GM10248 (cell line): Measurements from ENCODE around the gene SLC26A9.

ENCODE experiments used
- CTCF ChIA-PET: fragments of 300-600 bp; sonication (Branson Sonifier 250); formaldehyde crosslinking; extraction: SDS; loops from one replicate; lab custom pipeline; 2021; ENCODE audit warnings: antibody characterized with exemption; lab: Yijun Ruan, JAX
- POLR2A ChIA-PET: fragments of 350-650 bp; sonication (Branson Sonifier 250); formaldehyde crosslinking; extraction: SDS; loops from one replicate; lab custom pipeline; 2020; ENCODE audit warnings: antibody characterized with exemption; lab: Yijun Ruan, JAX
- DNase-seq: peaks from one replicate; pipeline ENCODE4 v3.0.0; 2012; ENCODE audit errors: extremely low spot score
- TF ChIP-seq, protein P1 (sequence below): IDR thresholded peaks from 2 replicates; pipeline ENCODE4 v1.5.1; 2012; ENCODE audit warnings: mild to moderate bottlenecking, low read depth; ENCODE audit errors: extremely low read depth, missing control alignments, control extremely low read depth

SLC26A9 gene

DNA sequence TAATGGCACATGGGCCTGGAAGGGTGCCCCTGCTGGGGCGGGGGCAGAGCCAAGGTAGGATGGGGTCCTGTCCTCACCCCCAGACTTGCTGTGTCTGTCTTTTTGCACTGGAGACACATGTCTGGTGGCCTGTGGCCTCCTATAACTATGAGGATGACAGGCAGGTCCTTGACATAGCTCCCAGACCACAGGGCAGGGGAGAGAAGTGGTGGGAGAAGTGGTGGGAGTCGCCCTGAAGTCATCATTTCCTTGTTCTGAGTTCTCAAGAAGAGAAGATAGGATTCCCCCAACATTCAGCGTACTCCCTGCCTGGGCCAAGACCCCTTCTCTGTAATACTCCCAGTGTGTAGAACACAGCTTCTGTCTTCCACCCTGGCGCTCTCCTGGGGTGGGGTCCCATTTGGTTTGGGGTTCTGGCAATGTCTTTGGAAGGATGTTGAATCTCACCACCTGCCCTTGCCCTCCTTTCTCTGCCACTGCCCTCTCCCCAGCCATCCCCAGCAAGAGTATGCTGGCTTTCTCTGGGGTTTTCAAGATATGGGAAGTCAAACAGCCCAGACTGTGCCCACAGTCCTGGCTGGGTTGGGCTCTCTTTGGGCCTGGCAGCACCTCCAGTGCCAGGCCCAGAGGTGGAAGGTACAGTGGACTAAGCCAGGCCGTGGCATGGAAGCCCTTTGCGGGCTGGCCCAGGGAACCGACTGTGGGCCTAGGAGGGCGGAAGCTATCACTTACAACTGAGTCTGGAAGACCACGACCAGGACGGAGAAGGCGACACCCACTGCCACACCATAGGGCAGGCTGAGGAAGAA, 19.4 kb downstream of the SLC26A9 start:
- ChIA-PET CTCF (interaction anchor here (1.0 to 1.9 kb wide), 3 partner anchors 53 to 183 kb away, joined by 5 to 8 read pairs (median 7); no protein-coding TSS in a partner anchor), POLR2A (no interaction called here)
- TF ChIP-seq, protein P1, sequence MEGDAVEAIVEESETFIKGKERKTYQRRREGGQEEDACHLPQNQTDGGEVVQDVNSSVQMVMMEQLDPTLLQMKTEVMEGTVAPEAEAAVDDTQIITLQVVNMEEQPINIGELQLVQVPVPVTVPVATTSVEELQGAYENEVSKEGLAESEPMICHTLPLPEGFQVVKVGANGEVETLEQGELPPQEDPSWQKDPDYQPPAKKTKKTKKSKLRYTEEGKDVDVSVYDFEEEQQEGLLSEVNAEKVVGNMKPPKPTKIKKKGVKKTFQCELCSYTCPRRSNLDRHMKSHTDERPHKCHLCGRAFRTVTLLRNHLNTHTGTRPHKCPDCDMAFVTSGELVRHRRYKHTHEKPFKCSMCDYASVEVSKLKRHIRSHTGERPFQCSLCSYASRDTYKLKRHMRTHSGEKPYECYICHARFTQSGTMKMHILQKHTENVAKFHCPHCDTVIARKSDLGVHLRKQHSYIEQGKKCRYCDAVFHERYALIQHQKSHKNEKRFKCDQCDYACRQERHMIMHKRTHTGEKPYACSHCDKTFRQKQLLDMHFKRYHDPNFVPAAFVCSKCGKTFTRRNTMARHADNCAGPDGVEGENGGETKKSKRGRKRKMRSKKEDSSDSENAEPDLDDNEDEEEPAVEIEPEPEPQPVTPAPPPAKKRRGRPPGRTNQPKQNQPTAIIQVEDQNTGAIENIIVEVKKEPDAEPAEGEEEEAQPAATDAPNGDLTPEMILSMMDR, result no peak
- DNase-seq, result no peak

DNA sequence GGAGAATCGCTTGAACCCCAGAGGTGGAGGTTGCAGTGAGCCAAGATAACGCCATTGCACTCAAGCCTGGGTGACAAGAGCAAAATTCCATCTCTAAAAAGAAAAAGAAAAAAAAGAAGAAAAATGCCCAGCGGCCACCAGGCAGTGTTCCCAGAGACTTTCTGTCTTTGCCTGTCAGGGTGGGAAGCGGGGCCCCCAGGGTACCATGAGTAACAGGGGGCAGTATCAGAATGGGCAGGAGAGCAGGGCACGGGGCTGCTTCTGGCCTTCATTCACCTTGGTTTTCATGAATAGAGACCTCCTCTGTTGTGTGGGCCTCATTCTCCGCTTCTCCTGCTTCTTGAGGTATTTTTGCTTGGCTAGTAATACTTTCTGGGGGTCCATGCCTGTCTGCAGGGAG, 20.4 kb downstream of the SLC26A9 start:
- ChIA-PET POLR2A (no interaction called here), CTCF (interaction anchor here (1.0 kb wide), 1 partner anchor 54 kb away, joined by 7 read pairs; no protein-coding TSS in a partner anchor)
- no peak for DNase-seq
- TF ChIP-seq, protein P1, result no peak

GRCh38 chr1:205922314-205922713, 20.9 kb downstream of the SLC26A9 start:
- TF ChIP-seq, protein P1, result no peak
- POLR2A ChIA-PET, result no interaction called here
- DNase-seq, result no peak
- CTCF ChIA-PET, result interaction anchor here (9.9 kb wide), 1 partner anchor 58 kb away, joined by 228 read pairs; no protein-coding TSS in a partner anchor

DNA sequence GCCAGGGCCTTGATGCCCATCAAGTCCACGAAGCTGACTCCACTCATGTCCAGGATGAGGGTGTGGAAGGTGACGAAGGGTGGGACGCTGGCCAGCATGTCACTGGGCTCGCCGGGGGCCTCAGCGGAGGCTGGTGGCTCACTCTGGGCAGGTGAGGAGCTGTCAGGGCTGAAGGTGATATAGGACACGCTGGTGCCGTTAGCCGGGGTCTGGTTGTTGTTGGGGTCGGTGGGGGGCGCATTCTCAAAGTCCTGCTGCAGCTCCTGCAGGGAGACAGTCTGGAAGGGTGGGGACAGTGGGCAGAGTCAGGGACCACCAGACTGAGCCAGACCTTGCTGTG, 21.7 kb downstream of the SLC26A9 start:
- TF ChIP-seq, protein P1, result no peak
- DNase-seq, result no peak
- POLR2A ChIA-PET, result no interaction called here
- CTCF ChIA-PET, result interaction anchor here (1.4 to 9.9 kb wide), 3 partner anchors 19 to 72 kb away, joined by 3 to 228 read pairs (median 4); no protein-coding TSS in a partner anchor

GRCh38 chr1:205920861-205921569, 22.2 kb downstream of the SLC26A9 start:
- no peak for DNase-seq
- CTCF ChIA-PET, result interaction anchor here (1.3 to 9.9 kb wide), 8 partner anchors 8 to 262 kb away, joined by 3 to 228 read pairs (median 8); no protein-coding TSS in a partner anchor
- TF ChIP-seq, protein P1, result no peak
- POLR2A ChIA-PET, result no interaction called here

GRCh38 chr1:205920159-205920558, 23.1 kb downstream of the SLC26A9 start:
- POLR2A ChIA-PET, result interaction anchor here (0.6 kb wide), 1 partner anchor 908 kb away, joined by 3 read pairs; no protein-coding TSS in a partner anchor
- DNase-seq, result no peak
- TF ChIP-seq, protein P1, result no peak
- CTCF ChIA-PET, result interaction anchor here (0.7 to 9.9 kb wide), 23 partner anchors 9 to 397 kb away, joined by 3 to 228 read pairs (median 5); partner anchors contain the start of gene SLC26A9
